HCT116 (cell line): ENCODE results near the gene CFAP61.

ENCODE experiments used
- CEBPB ChIP-seq: IDR thresholded peaks from 2 replicates; pipeline ENCODE4 v1.6.1; 2012; ENCODE audit warnings: low read depth
- CTCF ChIP-seq, 3 experiments: fragments of 200-600 bp in 1 of 3; sonication (generic) in 1 of 3; IDR thresholded peaks in 2 of 3; conservative IDR thresholded peaks in 1 of 3; 2 replicates each; pipeline ENCODE4 v1.5.1; 2012 to 2017; ENCODE audit warnings: low read depth in 2 of 3, low read length in 2 of 3, antibody characterized with exemption in 1 of 3, borderline replicate concordance in 1 of 3, control low read depth in 1 of 3, mild to moderate bottlenecking in 1 of 3, mixed read lengths in 1 of 3, mixed run types in 1 of 3, moderate library complexity in 1 of 3; ENCODE audit not compliant: insufficient read depth in 1 of 3
- ELF1 ChIP-seq: IDR thresholded peaks from 2 replicates; pipeline ENCODE4 v1.6.1; 2012; ENCODE audit warnings: low read depth, borderline replicate concordance
- EZH2 ChIP-seq: fragments of 200-600 bp; sonication (generic); IDR thresholded peaks from 2 replicates; pipeline ENCODE4 v1.6.1; 2017; ENCODE audit warnings: antibody characterized with exemption, mixed run types
- EZH2phosphoT487 ChIP-seq: fragments of 200-600 bp; IDR thresholded peaks from 2 replicates; pipeline ENCODE4 v1.6.1; 2018; ENCODE audit warnings: antibody characterized with exemption, borderline replicate concordance
- JUND ChIP-seq: IDR thresholded peaks from 2 replicates; pipeline ENCODE4 v1.6.1; 2012
- MAX ChIP-seq: IDR thresholded peaks from 2 replicates; pipeline ENCODE4 v1.6.1; 2012
- POLR2A ChIP-seq: IDR thresholded peaks from 2 replicates; pipeline ENCODE4 v1.7.0; 2011; ENCODE audit warnings: borderline replicate concordance; ENCODE audit not compliant: insufficient read depth, insufficient read length; ENCODE audit errors: extremely low read depth
- POLR2AphosphoS5 ChIP-seq: IDR thresholded peaks from 2 replicates; pipeline ENCODE4 v1.6.1; 2011; ENCODE audit warnings: mild to moderate bottlenecking, low read depth, low read length, moderate library complexity
- SIN3A ChIP-seq: IDR thresholded peaks from 2 replicates; pipeline ENCODE4 v1.6.1; 2012; ENCODE audit warnings: low read depth
- SP1 ChIP-seq: IDR thresholded peaks from 2 replicates; pipeline ENCODE4 v1.6.1; 2012; ENCODE audit warnings: low read depth
- TCF7L2 ChIP-seq: IDR thresholded peaks from 2 replicates; pipeline ENCODE4 v1.7.0; 2011; ENCODE audit warnings: borderline replicate concordance, inconsistent platforms; ENCODE audit not compliant: insufficient read depth, insufficient read length; ENCODE audit errors: extremely low read depth
- ZBTB33 ChIP-seq: IDR thresholded peaks from 2 replicates; pipeline ENCODE4 v1.6.1; 2011; ENCODE audit warnings: mild to moderate bottlenecking, low read length, moderate library complexity; ENCODE audit not compliant: insufficient replicate concordance; ENCODE audit errors: extremely low read depth
- ZNF274 ChIP-seq: fragments of 200-500 bp; sonication (Bioruptor generic); IDR thresholded peaks from 2 replicates; pipeline ENCODE4 v1.6.1; 2014; ENCODE audit warnings: mild to moderate bottlenecking, low read depth, low read length, inconsistent platforms

- TF ChIP-seq MAX (no peak), SP1 (no peak), ZBTB33 (no peak), CTCF (IDR thresholded peaks at IDR 0.05 in 2 of 3, conservative IDR thresholded peaks at IDR 0.05 in 1 of 3; ENCODE audit: borderline replicate concordance in 1 of 3, insufficient read depth in 1 of 3, low read depth in 2 of 3, low read length in 2 of 3) (no peak), SIN3A (no peak), TCF7L2 (no peak), POLR2A (no peak), ZNF274 (no peak), CEBPB (no peak), JUND (no peak), POLR2AphosphoS5 (no peak), EZH2 (no peak), ELF1 (no peak), EZH2phosphoT487 (no peak)
Observed at GRCh38 chr20:20275636-20276035, 223.3 kb downstream of the CFAP61 start.
